HepG2 (cell line): ENCODE results near the gene HMMR. TPM values are rescaled to one million over a fixed set of nuclear protein-coding genes. Genes with fewer than 3 reads are reported as not detected.

Source experiments
- CHD4 ChIP-seq: fragments of 200-600 bp; sonication (generic); IDR thresholded peaks from 2 replicates; pipeline ENCODE4 v1.7.0; 2017; ENCODE audit warnings: mild to moderate bottlenecking, low read length, borderline replicate concordance
- KAT8 ChIP-seq: IDR thresholded peaks from 2 replicates; pipeline ENCODE4 v1.6.1; 2016; ENCODE audit warnings: missing genetic modification reagents, missing compliant biosample characterization
- KDM6A ChIP-seq: IDR thresholded peaks from 2 replicates; pipeline ENCODE4 v1.6.1; 2016; ENCODE audit warnings: low read depth
- MTF2 ChIP-seq: sonication (generic); formaldehyde crosslinking; IDR thresholded peaks from 2 replicates; pipeline ENCODE4 v1.5.0; 2020; ENCODE audit warnings: missing genetic modification reagents, borderline replicate concordance
- NCOA5 ChIP-seq: sonication (generic); formaldehyde crosslinking; IDR thresholded peaks from 2 replicates; pipeline ENCODE4 v1.4.0; 2020; ENCODE audit warnings: missing genetic modification reagents
- NFATC3 ChIP-seq: sonication (generic); formaldehyde crosslinking; IDR thresholded peaks from 2 replicates; pipeline ENCODE4 v1.5.1; 2020; ENCODE audit warnings: mild to moderate bottlenecking, missing genetic modification reagents
- NFKB2 ChIP-seq: sonication (generic); formaldehyde crosslinking; IDR thresholded peaks from 2 replicates; pipeline ENCODE4 v1.4.0; 2020; ENCODE audit warnings: missing genetic modification reagents, borderline replicate concordance
- PRMT3 ChIP-seq: sonication (generic); formaldehyde crosslinking; IDR thresholded peaks from 2 replicates; pipeline ENCODE4 v1.8.1; 2022; ENCODE audit warnings: low read depth, mild to moderate bottlenecking, moderate library complexity, missing genetic modification reagents, borderline replicate concordance
- PRPF4 ChIP-seq: fragments of 200-400 bp; formaldehyde crosslinking; IDR thresholded peaks from 2 replicates; pipeline ENCODE4 v1.6.1; 2016; ENCODE audit warnings: low read length, low read depth; ENCODE audit not compliant: poor library complexity, severe bottlenecking
- REL ChIP-seq: sonication (generic); formaldehyde crosslinking; conservative IDR thresholded peaks from 2 replicates; pipeline ENCODE4 v1.8.0; 2022; ENCODE audit warnings: mild to moderate bottlenecking, missing genetic modification reagents, moderate library complexity
- SKI ChIP-seq: fragments of 450-650 bp; IDR thresholded peaks from one replicate; pipeline ENCODE4 v1.6.1; 2018; ENCODE audit warnings: mild to moderate bottlenecking; ENCODE audit not compliant: partially characterized antibody
- TBP ChIP-seq: sonication (generic); formaldehyde crosslinking; IDR thresholded peaks from 2 replicates; pipeline ENCODE4 v1.5.0; 2020; ENCODE audit warnings: missing genetic modification reagents
- TP53 ChIP-seq: sonication (generic); formaldehyde crosslinking; conservative IDR thresholded peaks from 2 replicates; pipeline ENCODE4 v1.4.0; 2020; ENCODE audit warnings: missing genetic modification reagents
- XBP1 ChIP-seq: sonication (generic); formaldehyde crosslinking; IDR thresholded peaks from 2 replicates; pipeline ENCODE4 v1.5.0; 2020; ENCODE audit warnings: missing genetic modification reagents
- ZBTB1 ChIP-seq: sonication (generic); formaldehyde crosslinking; IDR thresholded peaks from 2 replicates; pipeline ENCODE4 v1.4.0; 2020; ENCODE audit warnings: missing genetic modification reagents, borderline replicate concordance
- ZFP41 ChIP-seq: sonication (generic); formaldehyde crosslinking; IDR thresholded peaks from 2 replicates; pipeline ENCODE4 v1.4.0; 2020; ENCODE audit warnings: mild to moderate bottlenecking, missing genetic modification reagents, borderline replicate concordance
- ZNF138 ChIP-seq: sonication (generic); formaldehyde crosslinking; IDR thresholded peaks from 2 replicates; pipeline ENCODE4 v1.5.0; 2020; ENCODE audit warnings: mild to moderate bottlenecking, low read depth, missing genetic modification reagents
- ZNF7 ChIP-seq: IDR thresholded peaks from 2 replicates; pipeline ENCODE4 v1.6.1; 2016; ENCODE audit warnings: missing biosample characterization, missing genetic modification reagents
- ZNF749 ChIP-seq: sonication (generic); formaldehyde crosslinking; IDR thresholded peaks from 2 replicates; pipeline ENCODE4 v1.8.0; 2022; ENCODE audit warnings: mild to moderate bottlenecking, missing genetic modification reagents, moderate library complexity, borderline replicate concordance
- ZSCAN21 ChIP-seq: sonication (generic); formaldehyde crosslinking; IDR thresholded peaks from 2 replicates; pipeline ENCODE4 v1.8.0; 2022; ENCODE audit warnings: mild to moderate bottlenecking, missing genetic modification reagents, moderate library complexity, borderline replicate concordance
- polyA plus RNA-seq, 8 experiments: library from polyadenylated mRNA; depleted of rRNA in 3 of 8; stranded (reverse) in 7 of 8; unstranded in 1 of 8; fragments of >200 nt; fragmentation: Illumina TruSeq in 4 of 8; extraction: Trizol in 4 of 8; gene quantifications; 2 replicates each; pipeline versions ENCODE4 v1.2.1 to v1.2.3, GENCODE V29; 2011 to 2016; ENCODE audit warnings: low read depth in 4 of 8, missing spikeins in 1 of 8, mixed read lengths in 1 of 8; ENCODE audit not compliant: insufficient read depth in 1 of 8
- total RNA-seq, 5 experiments: library from RNA; depleted of rRNA; stranded (reverse); fragments of >200 nt; fragmentation: Illumina TruSeq; extraction: Trizol; gene quantifications; 2 replicates each; pipeline ENCODE4 v1.2.3, GENCODE V29; 2016; ENCODE audit warnings: low read depth in 1 of 5
- TF ChIP-seq, protein P1 (sequence below): sonication (generic); formaldehyde crosslinking; IDR thresholded peaks from 2 replicates; pipeline ENCODE4 v1.4.0; 2020; ENCODE audit warnings: missing genetic modification reagents
- TF ChIP-seq, protein P2 (sequence below): sonication (generic); formaldehyde crosslinking; IDR thresholded peaks from 2 replicates; pipeline ENCODE4 v1.5.0; 2020; ENCODE audit warnings: missing genetic modification reagents
- TF ChIP-seq, protein P3 (sequence below): sonication (generic); formaldehyde crosslinking; IDR thresholded peaks from 2 replicates; pipeline ENCODE4 v1.4.0; 2020; ENCODE audit warnings: missing genetic modification reagents, borderline replicate concordance
- TF ChIP-seq, protein P4 (sequence below): sonication (generic); formaldehyde crosslinking; IDR thresholded peaks from 2 replicates; pipeline ENCODE4 v1.5.1; 2020; ENCODE audit warnings: missing genetic modification reagents, mild to moderate bottlenecking, borderline replicate concordance

HMMR gene
- total and polyA plus RNA-seq, 2 of the 13 experiments (the other 11 are each of a cell fraction or from before 2014, with no cell fraction given) = 8.5 to 48.3 TPM

DNA sequence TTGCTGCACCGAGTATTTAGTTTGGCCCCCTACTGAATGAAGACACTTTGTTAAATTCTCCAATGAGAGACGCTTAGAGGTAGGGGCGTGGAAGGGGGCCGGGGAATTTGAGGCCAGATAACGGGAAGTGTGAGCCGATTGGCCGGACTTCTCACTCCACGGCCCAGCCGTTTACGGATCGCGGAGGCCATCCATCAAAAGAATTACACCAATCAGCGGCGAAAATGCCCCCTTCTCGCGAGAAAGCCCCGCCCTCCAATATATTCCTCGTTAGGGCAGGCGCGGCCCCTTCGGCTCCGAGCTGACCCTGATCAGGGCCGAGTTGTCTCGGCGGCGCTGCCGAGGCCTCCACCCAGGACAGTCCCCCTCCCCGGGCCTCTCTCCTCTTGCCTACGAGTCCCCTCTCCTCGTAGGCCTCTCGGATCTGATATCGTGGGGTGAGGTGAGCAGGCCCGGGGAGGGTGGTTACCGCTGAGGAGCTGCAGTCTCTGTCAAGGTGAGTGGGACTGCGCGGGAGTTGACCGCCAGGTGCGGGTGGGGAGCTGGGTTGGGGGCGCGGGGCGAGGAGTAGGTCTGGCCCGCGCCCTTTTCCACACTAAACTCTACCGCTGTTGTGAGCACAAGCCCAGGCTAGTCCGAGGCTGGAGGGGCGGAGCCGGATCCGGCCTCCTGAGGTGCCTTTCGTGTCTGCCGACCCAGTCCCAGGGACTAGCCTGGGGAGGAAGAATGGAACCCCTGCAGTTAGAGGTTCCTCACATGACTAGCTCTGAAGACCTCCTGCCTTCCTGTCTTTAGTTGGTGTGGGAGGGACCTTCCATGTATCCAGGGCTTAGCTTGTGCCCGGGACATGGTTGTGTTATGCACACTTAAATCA lies 22.9 kb upstream of the HMMR start, which contains the start of gene CCNG1 (continued):
- TF ChIP-seq ZNF749 (0 out of 2 replicates have a peak, but pooled peaks have one; percentile 29), NFKB2 (CRISPR knock-in tag) (peak; percentile 71; the same call in 1 of the 2 replicates), XBP1 (CRISPR knock-in tag) (no peak), ZNF7 (CRISPR knock-in tag) (no peak), MTF2 (CRISPR knock-in tag) (no peak), NFATC3 (CRISPR knock-in tag) (0 out of 2 replicates have a peak, but pooled peaks have one; percentile 37), ZSCAN21 (no peak), TBP (CRISPR knock-in tag) (no peak), PRMT3 (CRISPR knock-in tag) (no peak), KAT8 (CRISPR knock-in tag) (peak; percentile 78), ZNF138 (CRISPR knock-in tag) (no peak), TP53 (peak; percentile 96), SKI (no peak), PRPF4 (no peak), KDM6A (CRISPR knock-in tag) (no peak), CHD4 (no peak; the same call in 1 of the 2 replicates), ZBTB1 (CRISPR knock-in tag) (no peak), ZFP41 (CRISPR knock-in tag) (no peak), NCOA5 (no peak), REL (CRISPR knock-in tag) (no peak)
- TF ChIP-seq, protein P1, sequence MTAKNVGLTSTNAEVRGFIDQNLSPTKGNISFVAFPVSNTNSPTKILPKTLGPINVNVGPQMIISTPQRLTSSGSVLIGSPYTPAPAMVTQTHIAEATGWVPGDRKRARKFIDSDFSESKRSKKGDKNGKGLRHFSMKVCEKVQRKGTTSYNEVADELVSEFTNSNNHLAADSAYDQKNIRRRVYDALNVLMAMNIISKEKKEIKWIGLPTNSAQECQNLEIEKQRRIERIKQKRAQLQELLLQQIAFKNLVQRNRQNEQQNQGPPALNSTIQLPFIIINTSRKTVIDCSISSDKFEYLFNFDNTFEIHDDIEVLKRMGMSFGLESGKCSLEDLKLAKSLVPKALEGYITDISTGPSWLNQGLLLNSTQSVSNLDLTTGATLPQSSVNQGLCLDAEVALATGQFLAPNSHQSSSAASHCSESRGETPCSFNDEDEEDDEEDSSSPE (CRISPR knock-in tag) = no peak
- TF ChIP-seq, protein P2, sequence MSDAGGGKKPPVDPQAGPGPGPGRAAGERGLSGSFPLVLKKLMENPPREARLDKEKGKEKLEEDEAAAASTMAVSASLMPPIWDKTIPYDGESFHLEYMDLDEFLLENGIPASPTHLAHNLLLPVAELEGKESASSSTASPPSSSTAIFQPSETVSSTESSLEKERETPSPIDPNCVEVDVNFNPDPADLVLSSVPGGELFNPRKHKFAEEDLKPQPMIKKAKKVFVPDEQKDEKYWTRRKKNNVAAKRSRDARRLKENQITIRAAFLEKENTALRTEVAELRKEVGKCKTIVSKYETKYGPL (CRISPR knock-in tag) = no peak
- TF ChIP-seq, protein P3, sequence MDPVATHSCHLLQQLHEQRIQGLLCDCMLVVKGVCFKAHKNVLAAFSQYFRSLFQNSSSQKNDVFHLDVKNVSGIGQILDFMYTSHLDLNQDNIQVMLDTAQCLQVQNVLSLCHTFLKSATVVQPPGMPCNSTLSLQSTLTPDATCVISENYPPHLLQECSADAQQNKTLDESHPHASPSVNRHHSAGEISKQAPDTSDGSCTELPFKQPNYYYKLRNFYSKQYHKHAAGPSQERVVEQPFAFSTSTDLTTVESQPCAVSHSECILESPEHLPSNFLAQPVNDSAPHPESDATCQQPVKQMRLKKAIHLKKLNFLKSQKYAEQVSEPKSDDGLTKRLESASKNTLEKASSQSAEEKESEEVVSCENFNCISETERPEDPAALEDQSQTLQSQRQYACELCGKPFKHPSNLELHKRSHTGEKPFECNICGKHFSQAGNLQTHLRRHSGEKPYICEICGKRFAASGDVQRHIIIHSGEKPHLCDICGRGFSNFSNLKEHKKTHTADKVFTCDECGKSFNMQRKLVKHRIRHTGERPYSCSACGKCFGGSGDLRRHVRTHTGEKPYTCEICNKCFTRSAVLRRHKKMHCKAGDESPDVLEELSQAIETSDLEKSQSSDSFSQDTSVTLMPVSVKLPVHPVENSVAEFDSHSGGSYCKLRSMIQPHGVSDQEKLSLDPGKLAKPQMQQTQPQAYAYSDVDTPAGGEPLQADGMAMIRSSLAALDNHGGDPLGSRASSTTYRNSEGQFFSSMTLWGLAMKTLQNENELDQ (CRISPR knock-in tag) = no peak
- TF ChIP-seq, protein P4, sequence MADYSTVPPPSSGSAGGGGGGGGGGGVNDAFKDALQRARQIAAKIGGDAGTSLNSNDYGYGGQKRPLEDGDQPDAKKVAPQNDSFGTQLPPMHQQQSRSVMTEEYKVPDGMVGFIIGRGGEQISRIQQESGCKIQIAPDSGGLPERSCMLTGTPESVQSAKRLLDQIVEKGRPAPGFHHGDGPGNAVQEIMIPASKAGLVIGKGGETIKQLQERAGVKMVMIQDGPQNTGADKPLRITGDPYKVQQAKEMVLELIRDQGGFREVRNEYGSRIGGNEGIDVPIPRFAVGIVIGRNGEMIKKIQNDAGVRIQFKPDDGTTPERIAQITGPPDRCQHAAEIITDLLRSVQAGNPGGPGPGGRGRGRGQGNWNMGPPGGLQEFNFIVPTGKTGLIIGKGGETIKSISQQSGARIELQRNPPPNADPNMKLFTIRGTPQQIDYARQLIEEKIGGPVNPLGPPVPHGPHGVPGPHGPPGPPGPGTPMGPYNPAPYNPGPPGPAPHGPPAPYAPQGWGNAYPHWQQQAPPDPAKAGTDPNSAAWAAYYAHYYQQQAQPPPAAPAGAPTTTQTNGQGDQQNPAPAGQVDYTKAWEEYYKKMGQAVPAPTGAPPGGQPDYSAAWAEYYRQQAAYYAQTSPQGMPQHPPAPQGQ (CRISPR knock-in tag) = no peak
